ENCODE data around the gene SSC4D. TPM values are rescaled to one million over a fixed set of nuclear protein-coding genes. Genes with fewer than 3 reads are reported as not detected.
"Not testable (repeated sequence)": the region's sequence is repeated elsewhere in the genome, so short reads cannot be mapped to it uniquely, and the experiment has no call there.

SSC4D gene
- total and polyA plus RNA-seq, 2 of the 8 experiments (the other 6 are each of a cell fraction or from before 2014, with no cell fraction given) = 11.8 to 27.5 TPM

GRCh38 chr7:76364198-76364584, 45.3 kb downstream of the SSC4D start (continued):
- no peak for TF ChIP-seq RFX5 (IDR thresholded peaks at IDR 0.05; ENCODE audit: borderline replicate concordance, low read depth, low read length)
- TF ChIP-seq JUN (IDR thresholded peaks at IDR 0.05; ENCODE audit: low read depth, low read length) = no peak
- TF ChIP-seq, protein P1, sequence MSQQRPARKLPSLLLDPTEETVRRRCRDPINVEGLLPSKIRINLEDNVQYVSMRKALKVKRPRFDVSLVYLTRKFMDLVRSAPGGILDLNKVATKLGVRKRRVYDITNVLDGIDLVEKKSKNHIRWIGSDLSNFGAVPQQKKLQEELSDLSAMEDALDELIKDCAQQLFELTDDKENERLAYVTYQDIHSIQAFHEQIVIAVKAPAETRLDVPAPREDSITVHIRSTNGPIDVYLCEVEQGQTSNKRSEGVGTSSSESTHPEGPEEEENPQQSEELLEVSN (IDR thresholded peaks at IDR 0.05) = no peak
- TF ChIP-seq SP1 (IDR thresholded peaks at IDR 0.05; ENCODE audit: low read depth, low read length) = no peak
- no peak for TF ChIP-seq TCF12 (IDR thresholded peaks at IDR 0.05; ENCODE audit: low read depth, low read length)
- TF ChIP-seq GTF2F1 (IDR thresholded peaks at IDR 0.05; ENCODE audit: borderline replicate concordance, low read depth, low read length) = no peak
- no peak for TF ChIP-seq USF2 (IDR thresholded peaks at IDR 0.05; ENCODE audit: low read length)
- TF ChIP-seq YY1 (IDR thresholded peaks at IDR 0.05; ENCODE audit: low read depth, low read length) = no peak

GRCh38 chr7:76363754-76364153, 45.7 kb downstream of the SSC4D start:
- H2BK120ac ChIP-seq (replicated peaks; ENCODE audit: low read depth, low read length); H3K36me3 ChIP-seq (ENCODE audit: control insufficient read depth in 2 of 4, insufficient read depth in 4 of 4, low read length in 3 of 4); DNase-seq (ENCODE audit: low read depth in 1 of 2, low spot score in 2 of 2); H3K27me3 ChIP-seq (replicated peaks in 1 of 4; ENCODE audit: control insufficient read depth in 3 of 4, extremely low read depth in 1 of 4, insufficient read depth in 3 of 4, low read length in 3 of 4); H3K79me1 ChIP-seq (ENCODE audit: low read depth, low read length); FAIRE-seq; H3K9me3 ChIP-seq (ENCODE audit: insufficient read depth in 2 of 2, low read depth in 1 of 2, low read length in 1 of 2); H3K4ac ChIP-seq (replicated peaks; ENCODE audit: insufficient read length, low read depth, low read length); H4K8ac ChIP-seq (ENCODE audit: extremely low read depth, insufficient read depth, low read length); H3K4me3 ChIP-seq (ENCODE audit: extremely low read depth in 1 of 4, insufficient read depth in 2 of 4, low read depth in 3 of 4, low read length in 4 of 4); H2AK5ac ChIP-seq (ENCODE audit: low read depth, low read length); H3K27ac ChIP-seq (ENCODE audit: low read depth, low read length); H3K18ac ChIP-seq (ENCODE audit: extremely low read depth, low read length); H3K79me2 ChIP-seq (ENCODE audit: control insufficient read depth in 1 of 2, insufficient read depth in 2 of 2, low read length in 2 of 2); H3K56ac ChIP-seq (replicated peaks; ENCODE audit: insufficient read length, low read depth, low read length); H3K14ac ChIP-seq (ENCODE audit: insufficient read length); H3K9ac ChIP-seq (replicated peaks in 1 of 4; ENCODE audit: extremely low read depth in 1 of 4, low read depth in 3 of 4, low read length in 3 of 4); H4K5ac ChIP-seq (ENCODE audit: insufficient read length, low read depth, low read length); H3K23me2 ChIP-seq (ENCODE audit: low read depth, low read length); H3K23ac ChIP-seq (ENCODE audit: insufficient read length); H4K91ac ChIP-seq (replicated peaks; ENCODE audit: insufficient read length, low read length); H4K20me1 ChIP-seq (replicated peaks in 1 of 2; ENCODE audit: control insufficient read depth in 1 of 2, insufficient read depth in 2 of 2, low read length in 2 of 2): not testable (repeated sequence)
- WGBS, 2 experiments (ENCODE audit: extremely low coverage in 1 of 2, insufficient coverage in 1 of 2, insufficient read length in 1 of 2, insufficient replicate concordance in 2 of 2, low coverage in 1 of 2, low lambda C conversion rate in 2 of 2, missing lambda C conversion rate in 1 of 2) = 86% methylated on average over 3 of the region's 3 CpGs; no CpG with 5 or more reads in 1 of the 2 experiments
- Histone ChIP-seq H2BK5ac (ENCODE audit: low read depth, low read length) (peak overlapping the region; percentile 90; the same call in 1 of the 2 replicates), H3K4me2 (ENCODE audit: insufficient read depth in 1 of 2, low read depth in 2 of 2, low read length in 2 of 2) (peak overlapping the region in 1 of 2 experiments; percentile 47; a peak in 1 of 4 replicates), H3K4me1 (replicated peaks in 1 of 4; ENCODE audit: control insufficient read depth in 3 of 4, insufficient read depth in 4 of 4, low read length in 3 of 4) (peaks cover 9 to 13% (median 9%) of the 10 kb centered on the region in 4 experiments), H2BK20ac (ENCODE audit: low read length) (0 out of 2 replicates have a peak overlapping the region, but pooled peaks have one; percentile 15), H2AFZ (ENCODE audit: low read length) (peak overlapping the region; percentile 100; the same call in 1 of the 2 replicates), H2BK12ac (ENCODE audit: low read depth, low read length) (peak overlapping the region; percentile 60; the same call in 1 of the 2 replicates), H2BK15ac (ENCODE audit: low read length) (peak overlapping the region; percentile 4; the same call in 1 of the 2 replicates)
- ChIA-PET CTCF (ENCODE audit: partially characterized antibody) (interaction anchor here (0.7 to 1.0 kb wide), 4 partner anchors 24 to 65 kb away, joined by 3 to 5 read pairs (median 3); no protein-coding TSS in a partner anchor), POLR2A (ENCODE audit: partially characterized antibody) (interaction anchor here (0.6 to 1.3 kb wide), 5 partner anchors 11 to 44 kb away, joined by 3 to 7 read pairs (median 4); no protein-coding TSS in a partner anchor)
